Cardiac muscle cell (in vitro differentiated cells and primary cell): ENCODE results near the gene MAD1L1. TPM values are rescaled to one million over a fixed set of nuclear protein-coding genes. Genes with fewer than 3 reads are reported as not detected.

Experiments
- DNase-seq, 2 donors: peaks; one replicate each; pipeline versions ENCODE4 v3.0.0 to v3.0.0-alpha.2; 2010 to 2017; ENCODE audit warnings: low read depth in 1 of 2, low spot score in 1 of 2
- H3K27ac ChIP-seq: fragments of 200-600 bp; sonication (generic); 2 replicates; pipeline ENCODE4 v1.5.1; 2016
- H3K27me3 ChIP-seq: fragments of 200-600 bp; sonication (generic); 2 replicates; pipeline ENCODE4 v1.6.0; 2016; ENCODE audit warnings: control low read depth
- H3K36me3 ChIP-seq: fragments of 200-600 bp; sonication (generic); 2 replicates; pipeline ENCODE4 v1.5.1; 2016; ENCODE audit warnings: control low read depth
- H3K4me1 ChIP-seq: fragments of 200-600 bp; sonication (generic); 2 replicates; pipeline ENCODE4 v1.8.1; 2017; ENCODE audit warnings: low read depth, mild to moderate bottlenecking, mixed run types
- H3K4me3 ChIP-seq: fragments of 200-600 bp; sonication (generic); 2 replicates; pipeline ENCODE4 v1.5.1; 2016; ENCODE audit warnings: mild to moderate bottlenecking
- H3K9me3 ChIP-seq: fragments of 200-600 bp; sonication (generic); 2 replicates; pipeline ENCODE4 v1.5.1; 2017; ENCODE audit warnings: low read depth, mild to moderate bottlenecking, control low read depth
- CTCF ChIP-seq: IDR thresholded peaks from 2 replicates; pipeline ENCODE4 v1.5.1; 2012; ENCODE audit warnings: low read depth, mild to moderate bottlenecking, low read length
- polyA plus RNA-seq: library from polyadenylated mRNA; unstranded; fragments of >200 nt; fragmentation: Nextera tagmentation; extraction: Ambion mirVana; gene quantifications from 2 replicates; pipeline ENCODE4 v1.2.1, GENCODE V29; 2016
- total RNA-seq: library from RNA; depleted of rRNA; stranded (reverse); fragments of >200 nt; gene quantifications from 2 replicates; pipeline ENCODE4 v1.2.3, GENCODE V29; 2016

The MAD1L1 gene
- total and polyA plus RNA-seq, 2 experiments from 2014 or later, result 38.3 to 56.2 TPM

GRCh38 chr7:2125931-2126330, 106.8 kb downstream of the MAD1L1 start:
- no peak for TF ChIP-seq CTCF
- Histone ChIP-seq H3K36me3 (no peaks in the 10 kb centered on the region), H3K4me1 (no peaks in the 10 kb centered on the region), H3K9me3 (no peaks in the 10 kb centered on the region), H3K27me3 (no peaks in the 10 kb centered on the region), H3K4me3 (no peak overlapping the region), H3K27ac (no peak overlapping the region)
- DNase-seq, result no peak

DNA sequence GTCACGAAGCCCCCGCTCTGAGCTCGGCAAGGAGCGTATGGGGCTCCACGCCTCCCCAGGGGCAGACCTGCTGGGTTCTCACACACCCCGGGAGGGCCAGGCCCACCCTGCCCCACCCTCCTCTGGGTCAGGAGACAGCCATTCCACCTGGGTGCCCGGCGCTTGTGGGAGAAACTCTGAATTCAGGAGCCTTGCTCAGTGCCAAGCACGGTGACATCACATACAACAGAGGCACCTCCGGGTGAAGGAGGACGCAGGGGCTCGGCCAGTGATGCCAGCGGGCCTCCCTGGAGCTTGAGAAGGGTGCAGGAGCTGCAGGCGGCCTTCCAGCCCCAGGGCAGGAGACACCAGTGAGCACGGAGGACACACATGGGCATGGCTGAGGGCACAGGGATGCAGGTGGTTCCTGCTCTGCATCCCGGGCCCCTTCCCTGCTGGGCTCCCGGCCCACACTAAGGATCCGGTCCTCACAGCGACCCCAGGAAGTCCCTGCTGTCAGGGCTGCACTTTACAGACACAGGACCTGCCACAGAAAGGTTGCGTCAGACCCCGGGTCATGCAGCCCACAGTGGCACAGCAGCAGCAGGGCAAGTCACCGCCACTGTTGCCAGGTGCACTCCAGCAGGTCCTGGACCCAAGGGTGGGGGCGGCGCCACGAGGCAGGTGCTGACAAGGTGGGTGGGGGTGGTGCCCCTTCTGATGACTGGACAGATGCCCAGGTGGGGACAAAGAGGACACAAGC, 108.0 kb downstream of the MAD1L1 start:
- no peak overlapping the region for H3K4me3 ChIP-seq
- H3K27me3 ChIP-seq, result no peaks in the 10 kb centered on the region
- no peak overlapping the region for H3K27ac ChIP-seq
- no peak for TF ChIP-seq CTCF
- no peak for DNase-seq
- no peaks in the 10 kb centered on the region for H3K9me3 ChIP-seq
- no peaks in the 10 kb centered on the region for H3K36me3 ChIP-seq
- H3K4me1 ChIP-seq, result no peaks in the 10 kb centered on the region

GRCh38 chr7:2123916-2124315, 108.8 kb downstream of the MAD1L1 start:
- H3K36me3 ChIP-seq, result no peaks in the 10 kb centered on the region
- H3K27ac ChIP-seq, result no peak overlapping the region
- H3K4me1 ChIP-seq, result no peaks in the 10 kb centered on the region
- no peak for DNase-seq
- no peak overlapping the region for H3K4me3 ChIP-seq
- H3K27me3 ChIP-seq, result no peaks in the 10 kb centered on the region
- TF ChIP-seq CTCF, result no peak
- H3K9me3 ChIP-seq, result no peaks in the 10 kb centered on the region

DNA sequence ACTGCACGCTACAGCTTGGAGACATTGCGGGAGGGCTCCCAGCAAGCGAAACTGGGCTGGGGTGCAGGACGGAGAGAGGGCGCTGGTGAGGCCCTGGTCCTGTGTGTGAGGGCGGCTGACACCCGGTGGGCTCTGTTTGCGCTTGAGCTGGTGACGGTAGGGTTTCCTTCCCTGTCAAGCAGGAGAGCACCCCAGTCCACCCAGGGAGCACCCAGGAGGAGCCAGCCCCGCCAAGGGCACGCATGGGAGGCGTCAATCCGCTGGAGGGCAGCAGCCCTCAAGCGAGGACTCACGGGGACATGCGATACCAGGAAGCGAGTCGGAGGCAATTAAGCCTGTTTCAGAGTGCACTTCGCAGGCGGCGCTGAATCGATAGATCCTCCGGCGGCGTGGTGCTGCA, 109.4 kb downstream of the MAD1L1 start:
- no peak for TF ChIP-seq CTCF
- no peak for DNase-seq
- no peaks in the 10 kb centered on the region for H3K4me1 ChIP-seq
- H3K4me3 ChIP-seq, result no peak overlapping the region
- H3K9me3 ChIP-seq, result no peaks in the 10 kb centered on the region
- no peaks in the 10 kb centered on the region for H3K36me3 ChIP-seq
- no peaks in the 10 kb centered on the region for H3K27me3 ChIP-seq
- H3K27ac ChIP-seq, result no peak overlapping the region

DNA sequence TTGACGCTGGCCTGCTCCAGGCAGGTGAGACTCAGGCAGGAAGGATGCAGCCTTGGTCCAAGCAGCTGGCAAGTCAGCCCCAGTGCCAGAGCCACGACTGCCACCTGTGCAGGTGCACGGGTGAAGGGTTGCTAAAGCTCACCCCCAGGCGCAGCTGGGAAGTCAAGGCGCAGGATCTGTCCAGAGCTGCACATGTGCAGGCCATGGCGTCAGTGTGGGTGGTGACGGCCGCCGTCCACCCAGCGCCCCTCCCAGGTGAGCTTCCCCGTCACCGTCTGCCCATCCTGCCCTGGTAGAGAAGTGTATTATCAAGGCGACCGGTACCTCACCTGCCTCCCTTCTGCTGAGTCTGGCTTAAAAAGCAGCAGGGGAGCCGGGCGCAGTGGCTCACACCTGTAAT, 110.1 kb downstream of the MAD1L1 start:
- Histone ChIP-seq H3K9me3 (no peaks in the 10 kb centered on the region), H3K27ac (no peak overlapping the region), H3K36me3 (no peaks in the 10 kb centered on the region), H3K4me1 (no peaks in the 10 kb centered on the region), H3K4me3 (no peak overlapping the region), H3K27me3 (no peaks in the 10 kb centered on the region)
- TF ChIP-seq CTCF, result no peak
- no peak for DNase-seq
